ENCODE data around the gene ANKRD13A.

The ANKRD13A gene

GRCh38 chr12:109998904-109999648 lies at the start of gene ANKRD13A:
TSS of gene ANKRD13A (plus strand) at chr12:109999430. CDS start at chr12:109999689, 259 bp downstream.
- peak; percentile 71 to 72 for DNase-seq (ENCODE audit: low read depth in 2 of 2, low spot score in 1 of 2)

GRCh38 chr12:109950625-109951024 lies 48.6 kb upstream of the ANKRD13A start:
- no peak for DNase-seq (ENCODE audit: low read depth in 2 of 2, low spot score in 1 of 2)

GRCh38 chr12:109951136-109951535 lies 48.1 kb upstream of the ANKRD13A start:
- no peak for DNase-seq (ENCODE audit: low read depth in 2 of 2, low spot score in 1 of 2)

- DNase-seq (ENCODE audit: low read depth in 2 of 2, low spot score in 1 of 2) = no peak
Measured at GRCh38 chr12:109951751-109952150, 47.5 kb upstream of the ANKRD13A start.

GRCh38 chr12:109952160-109952858 lies 46.9 kb upstream of the ANKRD13A start:
- no peak for DNase-seq (ENCODE audit: low read depth in 2 of 2, low spot score in 1 of 2)

- DNase-seq (ENCODE audit: low read depth in 2 of 2, low spot score in 1 of 2) = no peak
Measured at GRCh38 chr12:109952873-109953272, 46.4 kb upstream of the ANKRD13A start.

- no peak for DNase-seq (ENCODE audit: low read depth in 2 of 2, low spot score in 1 of 2)
Measured at GRCh38 chr12:109953656-109954055, 45.6 kb upstream of the ANKRD13A start.

- DNase-seq (ENCODE audit: low read depth in 2 of 2, low spot score in 1 of 2) = no peak
Measured at GRCh38 chr12:109958374-109958773, 40.9 kb upstream of the ANKRD13A start.

GRCh38 chr12:109959411-109960093 lies 39.7 kb upstream of the ANKRD13A start:
- DNase-seq (ENCODE audit: low read depth in 2 of 2, low spot score in 1 of 2) = no peak

- DNase-seq (ENCODE audit: low read depth in 2 of 2, low spot score in 1 of 2) = no peak
Measured at GRCh38 chr12:109961201-109961600, 38.0 kb upstream of the ANKRD13A start.

GRCh38 chr12:109961612-109962011 lies 37.6 kb upstream of the ANKRD13A start:
- no peak for DNase-seq (ENCODE audit: low read depth in 2 of 2, low spot score in 1 of 2)

GRCh38 chr12:109962398-109962797 lies 36.8 kb upstream of the ANKRD13A start:
- no peak for DNase-seq (ENCODE audit: low read depth in 2 of 2, low spot score in 1 of 2)

- no peak for DNase-seq (ENCODE audit: low read depth in 2 of 2, low spot score in 1 of 2)
Measured at GRCh38 chr12:109963330-109963729, 35.9 kb upstream of the ANKRD13A start.

- no peak for DNase-seq (ENCODE audit: low read depth in 2 of 2, low spot score in 1 of 2)
Measured at GRCh38 chr12:109963743-109964429, 35.3 kb upstream of the ANKRD13A start.

GRCh38 chr12:109966546-109966945 lies 32.7 kb upstream of the ANKRD13A start:
- no peak for DNase-seq (ENCODE audit: low read depth in 2 of 2, low spot score in 1 of 2)

- no peak for DNase-seq (ENCODE audit: low read depth in 2 of 2, low spot score in 1 of 2)
Measured at GRCh38 chr12:109967383-109968031, 31.7 kb upstream of the ANKRD13A start.

- no peak for DNase-seq (ENCODE audit: low read depth in 2 of 2, low spot score in 1 of 2)
Measured at GRCh38 chr12:109968032-109968420, 31.2 kb upstream of the ANKRD13A start.

GRCh38 chr12:109968801-109969200 lies 30.4 kb upstream of the ANKRD13A start:
- DNase-seq (ENCODE audit: low read depth in 2 of 2, low spot score in 1 of 2) = no peak

GRCh38 chr12:109972821-109973220 lies 26.4 kb upstream of the ANKRD13A start:
- DNase-seq (ENCODE audit: low read depth in 2 of 2, low spot score in 1 of 2) = no peak

GRCh38 chr12:109981311-109981710 lies 17.9 kb upstream of the ANKRD13A start:
- DNase-seq (ENCODE audit: low read depth in 2 of 2, low spot score in 1 of 2) = no peak

GRCh38 chr12:109982210-109982609 lies 17.0 kb upstream of the ANKRD13A start:
- DNase-seq (ENCODE audit: low read depth in 2 of 2, low spot score in 1 of 2) = no peak
